H54 (cell line): ENCODE results near the gene PARVA.
A peak's percentile ranks its signal among the peaks of the same experiment; 100 is the strongest.

ENCODE experiments used
- DNase-seq: peaks from one replicate; pipeline ENCODE4 v3.0.0; 2011; ENCODE audit warnings: low spot score, mixed read lengths; ENCODE audit not compliant: insufficient read length
- FAIRE-seq: peaks from 3 replicates; lab custom pipeline; 2011; peaks lifted over from hg19 to GRCh38; lab: Jason Lieb, UNC
- POLR2A ChIP-seq: IDR thresholded peaks from 2 replicates; pipeline ENCODE4 v1.6.1; 2011; ENCODE audit warnings: low read depth, mild to moderate bottlenecking, low read length

PARVA gene

DNA sequence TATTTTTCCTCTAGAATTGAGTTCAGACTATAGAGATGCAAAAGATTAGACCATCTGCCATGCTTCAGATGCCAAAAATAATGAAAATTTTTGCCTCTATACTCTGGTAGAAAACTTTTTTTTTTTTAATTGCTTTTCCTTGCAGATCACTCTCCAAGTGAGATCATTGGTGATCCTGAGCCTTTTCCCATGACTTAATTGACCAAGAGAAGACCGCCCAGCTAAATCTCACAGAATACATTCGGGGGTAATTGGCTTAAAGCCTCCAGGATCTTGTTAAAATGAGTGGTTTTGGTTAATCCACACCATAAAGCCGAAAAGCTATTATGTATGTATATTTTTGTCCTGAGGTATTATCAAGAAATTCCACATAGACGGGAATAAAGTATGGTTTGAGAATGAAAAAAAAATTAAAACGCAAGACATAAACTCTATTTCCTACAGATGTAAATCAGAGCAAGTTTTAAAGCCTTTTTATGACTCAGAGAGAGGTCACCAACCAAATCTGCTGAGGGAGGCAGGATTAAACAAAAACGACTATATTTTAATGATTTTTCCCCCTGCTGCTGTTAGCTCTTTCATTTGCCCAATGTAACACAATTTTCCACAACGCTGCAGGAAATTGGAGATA lies 64.0 kb downstream of the PARVA start:
- no peak for TF ChIP-seq POLR2A
- DNase-seq (no peak), FAIRE-seq (no peak)

DNA sequence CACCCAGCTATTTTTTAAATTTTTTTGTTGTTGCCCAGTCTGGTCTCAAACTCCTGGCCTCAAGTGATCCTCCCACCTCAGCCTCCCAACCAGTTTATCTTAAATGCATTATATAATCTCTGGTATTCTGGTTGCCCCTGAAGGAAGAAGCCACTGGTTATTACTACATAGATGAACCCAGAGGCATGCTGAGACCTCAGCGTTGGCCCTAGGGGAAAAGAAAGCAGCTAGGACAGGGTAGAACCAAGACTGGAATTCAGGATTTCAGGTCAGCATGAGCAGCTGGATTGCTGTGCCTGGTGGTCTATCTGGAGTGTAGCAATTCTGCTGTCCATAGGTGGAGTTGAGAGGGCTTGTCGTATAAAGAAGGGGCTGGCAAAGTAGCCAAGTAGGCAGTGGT lies 67.2 kb downstream of the PARVA start:
- no peak for TF ChIP-seq POLR2A
- no peak for FAIRE-seq
- DNase-seq, result no peak

DNA sequence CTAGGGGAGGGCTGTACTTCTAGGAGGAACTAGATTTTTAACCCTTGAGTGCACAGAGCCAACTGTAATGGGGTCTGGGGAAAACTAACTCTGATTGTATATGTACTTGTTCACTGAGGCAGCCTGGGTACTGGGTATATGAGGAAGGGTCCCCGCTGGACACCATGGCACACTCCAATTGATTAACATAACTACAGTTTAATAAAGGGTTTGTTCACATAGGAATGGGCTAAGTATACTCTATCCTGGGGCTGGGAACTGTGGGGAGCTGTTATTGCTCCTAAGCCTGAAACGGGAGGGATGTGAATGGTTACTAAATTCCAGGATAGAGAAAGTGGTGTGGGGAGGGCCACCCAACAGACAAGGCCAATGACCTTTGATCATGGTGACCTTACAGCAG lies 67.6 kb downstream of the PARVA start:
- TF ChIP-seq POLR2A, result no peak
- no peak for FAIRE-seq
- DNase-seq, result no peak

DNA sequence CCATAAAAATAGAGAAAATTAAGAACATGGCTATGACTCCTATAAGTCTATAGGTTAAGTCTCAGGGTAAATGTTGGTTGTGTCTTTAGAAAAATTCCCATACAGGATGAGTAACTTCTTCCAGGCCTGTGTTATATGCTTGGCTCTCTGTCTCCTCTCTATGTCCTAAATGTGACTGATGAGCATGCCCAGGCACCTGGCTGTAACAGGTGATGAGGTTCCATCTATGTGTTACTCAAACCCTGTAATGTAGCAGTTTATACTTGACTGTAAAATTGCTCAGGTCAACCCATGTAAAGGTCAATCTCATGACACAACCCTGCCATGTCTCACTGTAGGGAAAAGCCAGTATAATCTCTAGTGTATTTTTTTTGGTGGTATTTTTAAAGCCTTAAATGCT lies 69.5 kb downstream of the PARVA start:
- DNase-seq (no peak), FAIRE-seq (no peak)
- TF ChIP-seq POLR2A, result no peak

DNA sequence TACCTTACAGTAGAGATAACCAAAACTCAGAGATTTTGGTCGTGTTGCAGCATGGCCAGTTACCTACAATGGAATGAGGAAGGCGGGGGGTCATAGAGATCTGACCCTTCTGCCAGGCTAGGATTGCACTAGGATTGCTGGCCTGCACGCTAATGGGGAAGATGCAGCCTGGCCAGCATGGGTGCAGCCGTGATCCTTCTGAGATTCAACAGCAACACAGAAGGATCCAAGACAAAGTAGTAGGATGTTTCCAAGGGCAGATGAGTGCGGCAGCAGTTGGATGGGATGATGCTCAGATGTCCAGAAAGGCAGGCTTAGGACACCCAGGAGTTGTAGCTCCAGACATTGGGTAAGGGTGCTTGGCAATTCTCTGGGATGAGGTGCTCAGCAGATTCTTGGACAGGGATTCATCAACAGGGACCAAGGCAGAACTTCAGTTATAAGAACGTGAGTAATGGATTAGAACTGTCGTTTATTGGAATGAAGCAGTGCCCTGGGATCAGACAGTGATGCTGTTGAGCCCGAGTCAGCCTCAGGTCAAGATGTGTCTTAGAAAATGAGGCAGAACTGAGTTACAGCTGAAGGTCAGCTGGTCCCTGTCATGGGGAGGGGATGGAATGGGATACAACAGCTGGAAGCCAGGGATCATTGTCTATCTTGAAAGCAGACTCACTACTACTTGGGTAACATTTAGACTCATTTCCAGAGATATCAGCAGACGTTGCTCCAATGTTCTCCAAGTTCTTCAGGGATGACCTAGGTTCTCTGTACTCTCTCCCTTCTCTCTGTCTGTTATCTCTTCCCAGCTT lies 71.0 kb downstream of the PARVA start:
- no peak for TF ChIP-seq POLR2A
- DNase-seq (no peak), FAIRE-seq (no peak)

DNA sequence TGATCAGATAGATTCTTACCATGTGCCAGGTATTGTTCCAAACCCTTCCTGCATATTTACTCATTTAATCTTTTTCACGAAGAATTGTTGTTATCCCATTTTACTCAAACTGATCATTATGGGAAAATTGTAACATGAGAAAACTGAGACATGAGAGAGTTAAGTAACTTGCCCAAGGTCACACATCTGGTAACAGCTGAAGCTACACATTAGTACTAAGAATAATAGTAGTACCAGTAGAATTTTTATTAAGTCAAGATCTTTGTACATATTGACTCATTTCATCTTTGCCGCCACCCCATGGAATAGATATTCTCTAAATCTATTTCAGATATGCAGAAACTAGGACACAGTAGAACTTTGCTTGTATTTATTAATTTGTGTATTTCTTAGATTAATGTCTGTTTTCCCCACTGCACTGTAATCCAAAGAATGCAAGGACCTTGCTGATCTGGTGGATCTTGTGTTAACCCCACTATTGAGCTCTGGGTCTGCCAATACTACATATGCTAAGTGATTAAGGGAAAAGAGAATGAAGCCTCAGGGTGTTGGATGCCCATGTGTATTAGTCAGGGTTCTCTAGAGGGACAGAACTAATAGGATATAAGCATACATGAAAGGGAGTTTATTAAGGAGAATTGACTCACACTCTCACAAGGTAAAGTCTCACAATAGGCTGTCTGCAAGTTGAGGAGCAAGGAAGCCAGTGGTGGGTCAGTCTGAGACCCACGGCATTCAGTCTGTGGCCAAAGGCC lies 72.8 kb downstream of the PARVA start:
- DNase-seq (no peak), FAIRE-seq (no peak)
- no peak for TF ChIP-seq POLR2A

DNA sequence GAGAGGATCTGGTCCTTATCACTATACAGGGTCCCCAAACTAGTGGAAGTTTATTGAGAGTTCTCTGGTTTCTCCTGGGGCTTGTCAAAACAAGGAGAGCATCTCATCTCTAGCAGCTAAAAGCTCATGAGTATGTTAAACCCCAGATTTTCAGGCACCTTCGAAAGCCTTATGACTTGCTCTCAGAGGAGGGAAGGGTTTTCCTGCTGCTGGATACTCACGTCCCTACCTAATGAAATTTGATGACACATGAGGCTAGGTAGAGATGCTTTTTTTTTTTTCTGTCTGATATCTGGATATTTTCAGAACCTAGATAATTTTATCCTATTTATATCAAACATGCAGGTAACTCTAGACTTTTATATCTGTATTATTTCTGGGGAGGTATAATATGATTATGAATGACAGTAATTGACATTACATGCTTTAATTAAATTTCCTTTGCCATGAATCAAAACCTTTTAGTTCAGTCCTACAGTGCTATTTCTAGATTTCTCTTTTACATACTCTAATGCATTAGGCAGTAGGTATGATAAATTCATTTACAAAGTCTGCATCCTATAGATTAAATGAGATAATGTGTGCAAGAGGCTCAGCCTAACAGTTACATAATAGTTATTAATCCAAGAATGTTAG lies 73.9 kb downstream of the PARVA start:
- FAIRE-seq (no peak), DNase-seq (no peak)
- no peak for TF ChIP-seq POLR2A

DNA sequence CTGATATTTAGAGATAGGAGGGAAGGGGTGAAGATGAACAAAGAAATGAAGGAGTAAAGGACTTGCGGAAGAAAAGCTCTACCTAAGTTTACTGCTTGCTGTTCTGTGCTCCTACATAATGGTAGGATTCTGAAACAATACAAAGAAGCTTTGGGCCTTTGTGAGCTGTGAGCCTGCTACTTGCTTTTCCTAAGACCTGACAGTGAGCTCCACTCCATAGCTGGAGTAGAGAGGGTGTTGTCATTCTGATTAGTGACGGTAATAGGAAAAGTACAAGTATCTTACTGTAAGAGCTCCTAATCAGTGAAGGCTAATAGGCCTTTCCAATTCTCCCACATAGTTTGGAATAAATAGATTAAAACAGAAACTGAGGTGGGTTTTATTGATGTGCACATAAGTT lies 75.9 kb downstream of the PARVA start:
- DNase-seq (no peak), FAIRE-seq (no peak)
- TF ChIP-seq POLR2A, result no peak

DNA sequence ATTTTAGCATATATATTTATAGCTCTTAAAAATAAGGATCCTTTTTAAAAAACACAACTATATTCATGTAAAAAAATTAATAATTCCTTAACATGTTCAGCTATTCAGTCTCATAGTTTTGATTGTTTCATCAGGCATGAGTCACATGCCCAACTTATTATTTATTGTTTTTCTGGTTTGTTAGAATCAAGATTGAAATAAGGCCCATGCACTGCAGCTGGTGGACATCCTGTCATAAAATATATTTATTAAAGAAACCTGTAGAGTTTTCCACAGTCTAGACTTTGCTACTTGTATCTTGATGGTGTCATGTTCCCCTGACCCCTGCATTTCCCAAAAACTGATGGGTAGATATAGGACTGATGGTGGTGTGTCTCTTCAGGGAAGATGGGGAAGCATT lies 77.4 kb downstream of the PARVA start:
- TF ChIP-seq POLR2A, result no peak
- DNase-seq, result no peak
- FAIRE-seq, result no peak

DNA sequence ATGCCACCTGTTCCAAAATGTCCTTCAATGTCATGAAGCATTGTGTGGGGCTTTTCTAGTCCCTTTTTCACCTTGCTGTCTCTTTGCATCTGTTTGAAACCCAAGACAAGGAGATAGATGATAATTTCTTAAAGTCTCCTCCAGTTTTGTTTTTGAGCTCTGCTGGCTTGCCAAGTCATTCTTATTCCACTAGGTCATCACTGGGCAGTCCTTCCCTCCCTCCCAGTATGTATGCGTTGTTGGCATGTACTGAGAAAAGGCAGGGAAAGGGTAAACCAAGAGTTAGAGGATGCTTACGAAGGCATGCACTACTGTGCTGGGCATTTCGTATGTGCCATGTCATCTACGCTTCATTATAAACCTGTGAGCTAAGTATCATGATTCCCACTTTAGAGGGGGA lies 78.6 kb downstream of the PARVA start:
- TF ChIP-seq POLR2A, result no peak
- FAIRE-seq (no peak), DNase-seq (peak; percentile 18)

DNA sequence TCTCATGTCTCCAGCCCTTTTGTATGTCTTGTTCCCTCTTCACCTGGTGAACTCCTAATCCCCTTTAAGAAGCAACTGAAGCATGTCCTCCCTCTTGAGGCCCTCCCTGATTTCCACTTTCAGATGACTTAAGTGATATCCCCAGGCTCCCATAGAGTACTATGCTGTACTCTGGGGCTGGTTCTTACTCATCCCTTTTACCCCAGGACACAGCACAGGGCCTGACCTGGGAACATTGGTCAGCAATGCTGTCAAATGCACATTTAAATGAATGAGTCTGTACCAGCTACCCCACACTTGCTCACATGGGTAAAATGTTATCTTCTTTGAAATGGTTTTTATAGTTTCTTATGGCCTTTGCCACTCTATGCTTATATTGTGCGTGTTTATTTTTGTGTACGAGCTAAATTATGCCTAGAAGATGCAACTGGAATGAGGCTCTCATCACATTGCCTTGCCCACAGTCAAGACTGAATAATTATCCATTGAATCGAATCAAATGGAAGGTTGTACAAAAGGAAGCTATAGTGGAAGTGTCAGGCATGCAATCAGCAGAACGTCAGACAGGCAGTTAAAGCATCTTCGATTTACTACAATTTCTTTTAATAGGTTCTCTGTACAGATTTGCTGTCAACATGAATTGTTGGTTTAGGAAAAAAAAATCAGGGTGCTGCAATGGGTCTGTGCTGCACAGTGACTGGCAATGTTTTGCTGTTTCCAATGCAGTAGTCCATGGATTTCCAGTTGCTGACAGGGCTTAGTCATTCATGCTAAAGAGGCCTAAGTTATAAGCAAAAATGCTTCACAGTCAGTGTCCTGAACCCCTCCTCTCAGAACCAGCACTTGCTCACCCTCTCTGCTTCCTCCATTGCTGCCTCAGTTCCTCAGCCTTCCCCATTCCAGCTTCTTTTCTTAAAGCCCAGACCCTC lies 79.5 kb downstream of the PARVA start:
- no peak for DNase-seq
- FAIRE-seq, result no peak
- TF ChIP-seq POLR2A, result no peak

DNA sequence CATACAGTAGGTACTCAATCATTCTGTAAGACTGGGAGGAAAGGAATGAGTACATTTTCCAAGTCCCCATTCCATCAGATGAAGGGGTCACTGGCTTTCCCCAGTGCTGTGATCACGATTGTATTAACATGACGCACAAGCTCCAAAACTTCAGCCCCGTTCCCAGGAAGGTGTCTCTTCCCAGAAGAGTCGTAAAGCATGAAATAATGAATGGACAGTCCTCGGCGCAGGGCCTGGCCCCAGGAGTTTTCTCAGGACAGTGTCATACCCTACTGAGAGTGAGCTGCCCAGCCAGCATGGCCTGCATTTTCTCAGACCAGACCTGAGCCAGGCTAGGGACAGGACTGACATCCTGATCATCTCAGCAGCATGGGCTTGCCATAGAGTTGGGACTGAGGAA lies 80.7 kb downstream of the PARVA start:
- no peak for TF ChIP-seq POLR2A
- DNase-seq (no peak), FAIRE-seq (no peak)

DNA sequence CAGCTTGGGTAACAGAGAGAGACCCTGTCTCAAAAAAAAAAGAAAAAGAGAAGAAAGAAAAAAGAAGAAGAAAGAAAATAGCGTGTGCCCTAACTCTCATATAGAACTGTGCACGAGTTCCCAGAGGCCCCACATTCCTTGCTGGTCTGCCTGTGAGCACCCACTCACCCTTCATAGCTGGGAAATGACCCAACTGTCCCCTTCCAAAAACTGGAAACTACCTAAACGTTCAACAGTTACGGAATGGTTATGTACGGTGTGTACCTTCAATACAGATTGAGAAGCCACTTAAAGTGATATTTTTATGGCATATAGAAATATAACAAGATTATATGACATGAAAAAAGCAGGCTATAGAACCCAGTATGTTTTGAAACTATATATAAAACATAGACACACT lies 82.0 kb downstream of the PARVA start:
- TF ChIP-seq POLR2A, result no peak
- DNase-seq, result no peak
- FAIRE-seq, result no peak
